OCI-M2 (cell line): Measurements from ENCODE around the gene TLNRD1.

ENCODE experiments used
- DNase-seq: peaks from one replicate; lab custom pipeline; 2025; ENCODE audit not compliant: unreplicated experiment; lab: John Stamatoyannopoulos, UW

Gene TLNRD1

DNA sequence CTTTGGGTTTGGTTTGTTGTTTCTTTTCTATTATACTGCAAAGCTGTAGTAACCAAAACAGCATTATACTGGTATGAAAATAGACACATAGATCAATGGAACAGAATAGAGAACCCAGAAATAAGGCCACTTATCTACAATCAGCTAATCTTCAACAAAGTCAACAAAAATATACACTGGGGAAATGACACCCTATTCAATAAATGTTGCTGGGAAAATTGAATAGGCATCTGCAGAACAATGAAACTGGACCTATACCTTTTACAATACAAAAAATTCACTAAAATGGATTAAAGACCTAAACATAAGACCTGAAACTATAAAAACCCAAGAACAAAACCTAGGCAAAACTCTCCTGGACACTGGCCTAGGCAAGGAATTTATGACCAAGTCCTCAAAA lies 52.9 kb downstream of the TLNRD1 start:
- no peak for DNase-seq

DNA sequence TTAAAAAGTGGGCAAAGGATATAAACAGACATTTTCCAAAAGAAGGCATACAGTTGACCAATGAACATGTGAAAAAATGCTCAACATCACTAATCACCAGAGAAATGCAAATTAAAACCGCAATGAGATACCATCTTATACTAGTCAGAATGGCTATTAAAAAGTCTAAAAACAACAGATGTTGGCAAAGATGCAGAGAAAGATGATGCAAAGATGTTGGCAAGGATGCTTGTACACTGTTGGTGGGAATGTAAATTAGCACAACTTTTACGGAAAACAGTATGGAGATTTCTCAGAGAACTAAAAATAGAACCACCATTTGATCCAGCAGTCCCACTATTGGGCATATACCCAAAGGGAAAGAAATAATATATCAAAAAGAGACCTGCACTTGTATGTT lies 53.5 kb downstream of the TLNRD1 start:
- DNase-seq = no peak
